Activated CD8-positive, alpha-beta memory T cell treated with anti-CD3 and anti-CD28 coated beads, Interleukin-2, amount 50 U/mL, for 24 hours (primary cell): ENCODE data around the gene AMMECR1L.
"Not testable (repeated sequence)": the region's sequence is repeated elsewhere in the genome, so short reads cannot be mapped to it uniquely, and the experiment has no call there.

Experiments used
- DNase-seq: peaks from one replicate; pipeline ENCODE4 v3.0.0-alpha.2; 2020; ENCODE audit errors: extremely low read depth

The AMMECR1L gene

GRCh38 chr2:127885780-127886592 lies at the start of gene AMMECR1L:
AMMECR1L (minus strand) TSS chr2:127885956; CDS start chr2:127874234, 11,722 bp downstream.
- peak; percentile 18 for DNase-seq

- DNase-seq, result no peak
Observed at GRCh38 chr2:127935337-127935736, 49.6 kb upstream of the AMMECR1L start.

- DNase-seq, result no peak
Observed at GRCh38 chr2:127932199-127932876, 46.6 kb upstream of the AMMECR1L start.

- DNase-seq, result no peak
Observed at GRCh38 chr2:127929449-127929848, 43.7 kb upstream of the AMMECR1L start.

GRCh38 chr2:127927384-127927783 lies 41.6 kb upstream of the AMMECR1L start:
- no peak for DNase-seq

GRCh38 chr2:127917916-127918315 lies 32.2 kb upstream of the AMMECR1L start:
- DNase-seq, result no peak

GRCh38 chr2:127913808-127914457 lies 28.2 kb upstream of the AMMECR1L start:
- DNase-seq, result no peak

GRCh38 chr2:127911737-127912136 lies 26.0 kb upstream of the AMMECR1L start:
- no peak for DNase-seq

GRCh38 chr2:127910415-127910814 lies 24.7 kb upstream of the AMMECR1L start:
- DNase-seq, result no peak

GRCh38 chr2:127909019-127909418 lies 23.3 kb upstream of the AMMECR1L start:
- DNase-seq, result no peak

GRCh38 chr2:127907733-127908400 lies 22.1 kb upstream of the AMMECR1L start:
- DNase-seq, result not testable (repeated sequence)

GRCh38 chr2:127906206-127906926 lies 20.6 kb upstream of the AMMECR1L start:
- DNase-seq, result no peak

- no peak for DNase-seq
Observed at GRCh38 chr2:127901339-127902056, 15.7 kb upstream of the AMMECR1L start.

- DNase-seq, result no peak
Observed at GRCh38 chr2:127897531-127898211, 11.9 kb upstream of the AMMECR1L start.

- no peak for DNase-seq
Observed at GRCh38 chr2:127893494-127893893, 7.7 kb upstream of the AMMECR1L start.

- DNase-seq, result no peak
Observed at GRCh38 chr2:127893033-127893432, 7.3 kb upstream of the AMMECR1L start.

- DNase-seq, result no peak
Observed at GRCh38 chr2:127891811-127892210, 6.1 kb upstream of the AMMECR1L start.

GRCh38 chr2:127890756-127891155 lies 5.0 kb upstream of the AMMECR1L start:
- DNase-seq, result not testable (repeated sequence)

GRCh38 chr2:127888772-127889171 lies 3.0 kb upstream of the AMMECR1L start:
- no peak for DNase-seq

- no peak for DNase-seq
Observed at GRCh38 chr2:127887776-127888130, 2.0 kb upstream of the AMMECR1L start.
